Gastroesophageal sphincter (tissue), 4 donors: ENCODE data around the gene PWWP2B. TPM values are rescaled to one million over a fixed set of nuclear protein-coding genes. Genes with fewer than 3 reads are reported as not detected.
A peak's percentile ranks its signal among the peaks of the same experiment; 100 is the strongest.

Experiments used
- ATAC-seq: fragments of 150-250 bp; one replicate; pipeline ENCODE4 v1.9.1; 2016; ENCODE audit warnings: mild to moderate bottlenecking, moderate library complexity
- H3K27ac ChIP-seq, 4 donors: fragments of 200-600 bp; sonication (generic) in 3 of 4; 1 replicate in 3 of 4; 2 replicates in 1 of 4; pipeline ENCODE4 v1.5.1; 2016 to 2019
- H3K27me3 ChIP-seq: fragments of 200-600 bp; sonication (generic); one replicate; pipeline ENCODE4 v1.5.1; 2019
- H3K36me3 ChIP-seq, 2 donors: fragments of 200-600 bp; sonication (generic); one replicate each; pipeline ENCODE4 v1.5.1; 2019; ENCODE audit warnings: control low read depth in 1 of 2
- H3K4me1 ChIP-seq, 3 donors: fragments of 200-600 bp; sonication (generic); 1 replicate in 2 of 3; 2 replicates in 1 of 3; pipeline ENCODE4 v1.5.1; 2016 to 2019; ENCODE audit warnings: control low read depth in 2 of 3
- H3K4me3 ChIP-seq, 2 donors: fragments of 200-600 bp; sonication (generic); one replicate each; pipeline ENCODE4 v1.5.1; 2019; ENCODE audit warnings: mild to moderate bottlenecking in 1 of 2, moderate library complexity in 1 of 2
- H3K9me3 ChIP-seq, 3 donors: fragments of 200-600 bp; sonication (generic); one replicate each; pipeline ENCODE4 v1.5.1; 2017 to 2019; ENCODE audit warnings: control low read depth in 2 of 3
- CTCF ChIP-seq, 4 experiments: fragments of 200-600 bp in 2 of 4; fragments of 450-650 bp in 2 of 4; sonication (generic) in 1 of 4; IDR thresholded peaks; one replicate each; pipeline ENCODE4 v1.5.1; 2017 to 2019; ENCODE audit warnings: antibody characterized with exemption in 4 of 4, mild to moderate bottlenecking in 2 of 4, moderate library complexity in 2 of 4
- EP300 ChIP-seq: sonication (generic); formaldehyde crosslinking; IDR thresholded peaks from one replicate; pipeline ENCODE4 v1.6.1; 2017; ENCODE audit warnings: antibody characterized with exemption, mild to moderate bottlenecking
- POLR2A ChIP-seq, 2 donors: fragments of 450-650 bp; IDR thresholded peaks; one replicate each; pipeline ENCODE4 v1.6.1; 2017; ENCODE audit warnings: antibody characterized with exemption in 2 of 2, mild to moderate bottlenecking in 2 of 2, moderate library complexity in 1 of 2
- POLR2AphosphoS5 ChIP-seq: sonication (generic); formaldehyde crosslinking; IDR thresholded peaks from one replicate; pipeline ENCODE4 v1.6.1; 2017; ENCODE audit warnings: antibody characterized with exemption
- WGBS, 2 donors: methylation state at CpG; one replicate each; pipeline ENCODE4 v1.1.5; 2018; ENCODE audit warnings: low coverage in 1 of 2; 5-methylcytosine and 5-hydroxymethylcytosine counted together
- total RNA-seq, 4 donors: library from RNA; depleted of rRNA; stranded (reverse); fragments of >200 nt; gene quantifications; one replicate each; pipeline ENCODE4 v1.1.0, GENCODE V29; 2016

PWWP2B gene
- total RNA-seq, 4 donors from 2014 or later: 11.3 to 17.1 (median 14.8) TPM

GRCh38 chr10:132447446-132448247 is 50.6 kb downstream of the PWWP2B start:
- Histone ChIP-seq H3K9me3 (no peaks in the 10 kb centered on the region), H3K27me3 (no peaks in the 10 kb centered on the region), H3K36me3 (no peaks in the 10 kb centered on the region), H3K4me1 (peaks cover 0 to 31% (median 24%) of the 10 kb centered on the region in 3 donors), H3K4me3 (no peak overlapping the region), H3K27ac (peak overlapping the region in 3 of 4 donors; percentile 61 to 75 (median 70))
- no peak for ATAC-seq
- WGBS, 2 donors: 80 to 100% methylated on average over 1 to 2 of the region's 29 CpGs
- no peak for TF ChIP-seq POLR2AphosphoS5
- TF ChIP-seq EP300: no peak
- TF ChIP-seq POLR2A (IDR thresholded peaks at IDR 0.05): no peak
- TF ChIP-seq CTCF (IDR thresholded peaks at IDR 0.05): no peak

- H3K36me3 ChIP-seq: no peaks in the 10 kb centered on the region
- no peak for TF ChIP-seq EP300
- no peak for TF ChIP-seq POLR2AphosphoS5
- TF ChIP-seq POLR2A (IDR thresholded peaks at IDR 0.05): no peak
- no peak for TF ChIP-seq CTCF (IDR thresholded peaks at IDR 0.05)
- no peaks in the 10 kb centered on the region for H3K9me3 ChIP-seq
- peak; percentile 51 for ATAC-seq
- H3K4me3 ChIP-seq: no peak overlapping the region
- H3K4me1 ChIP-seq: peaks cover 0 to 37% (median 28%) of the 10 kb centered on the region in 3 donors
- peak overlapping the region in 3 of 4 donors; percentile 61 to 75 (median 70) for H3K27ac ChIP-seq
- H3K27me3 ChIP-seq: no peaks in the 10 kb centered on the region
- WGBS, 2 donors: 71% methylated on average over 1 of the region's 15 CpGs; no CpG with 5 or more reads in 1 of the 2 donors
Observed at GRCh38 chr10:132448248-132448731, 51.3 kb downstream of the PWWP2B start.

- H3K9me3 ChIP-seq: no peaks in the 10 kb centered on the region
- no peak for ATAC-seq
- no peaks in the 10 kb centered on the region for H3K27me3 ChIP-seq
- H3K4me1 ChIP-seq: peaks cover 0 to 44% (median 31%) of the 10 kb centered on the region in 3 donors
- H3K4me3 ChIP-seq: no peak overlapping the region
- no peaks in the 10 kb centered on the region for H3K36me3 ChIP-seq
- peak overlapping the region in 3 of 4 donors; percentile 65 to 70 (median 69) for H3K27ac ChIP-seq
- TF ChIP-seq EP300: no peak
- no peak for TF ChIP-seq POLR2A (IDR thresholded peaks at IDR 0.05)
- TF ChIP-seq CTCF (IDR thresholded peaks at IDR 0.05): no peak
- TF ChIP-seq POLR2AphosphoS5: no peak
- whole genome bisulfite sequencing, 2 donors: 64 to 76% methylated on average over 3 to 10 of the region's 22 CpGs
Observed at GRCh38 chr10:132449051-132449810, 52.2 kb downstream of the PWWP2B start.

GRCh38 chr10:132449811-132450181 is 52.8 kb downstream of the PWWP2B start:
- WGBS, 2 donors: 66% methylated on average over 6 of the region's 11 CpGs; no CpG with 5 or more reads in 1 of the 2 donors
- H3K4me3 ChIP-seq: no peak overlapping the region
- H3K36me3 ChIP-seq: no peaks in the 10 kb centered on the region
- H3K4me1 ChIP-seq: peaks cover 0 to 44% (median 31%) of the 10 kb centered on the region in 3 donors
- H3K27ac ChIP-seq: peak overlapping the region in 3 of 4 donors; percentile 65 to 70 (median 69)
- H3K27me3 ChIP-seq: no peaks in the 10 kb centered on the region
- no peaks in the 10 kb centered on the region for H3K9me3 ChIP-seq
- ATAC-seq: no peak
- TF ChIP-seq POLR2A (IDR thresholded peaks at IDR 0.05) (no peak), POLR2AphosphoS5 (no peak), EP300 (no peak), CTCF (IDR thresholded peaks at IDR 0.05) (no peak)
